Neural cell (in vitro differentiated cells): ENCODE results near the gene CNOT4. TPM values are rescaled to one million over a fixed set of nuclear protein-coding genes. Genes with fewer than 3 reads are reported as not detected.
"Not testable (repeated sequence)": the region's sequence is repeated elsewhere in the genome, so short reads cannot be mapped to it uniquely, and the experiment has no call there.

Experiments used
- H2AFZ ChIP-seq: fragments of 200-600, 300-800 bp; sonication (generic), shearing (Covaris generic); 2 replicates; pipeline ENCODE4 v1.6.0; 2014; ENCODE audit warnings: low read depth, mild to moderate bottlenecking, antibody characterized with exemption, low read length, moderate library complexity
- H3F3A ChIP-seq: fragments of 200-600 bp; shearing (Covaris generic); 2 replicates; pipeline ENCODE4 v1.6.1; 2016; ENCODE audit warnings: mild to moderate bottlenecking, moderate library complexity, mixed read lengths, antibody characterized with exemption, low read length; ENCODE audit not compliant: insufficient read depth, poor library complexity, severe bottlenecking
- H3K27ac ChIP-seq: fragments of 200-600, 300-800 bp; sonication (generic), shearing (Covaris generic); 2 replicates; pipeline ENCODE4 v1.5.1; 2014; ENCODE audit warnings: mild to moderate bottlenecking, low read length, moderate library complexity
- H3K27me3 ChIP-seq: fragments of 300-800, 200-600 bp; sonication (generic), shearing (Covaris generic); 2 replicates; pipeline ENCODE4 v1.6.0; 2014; ENCODE audit warnings: mild to moderate bottlenecking, low read depth, low read length, moderate library complexity; ENCODE audit not compliant: insufficient read depth
- H3K36me3 ChIP-seq: fragments of 300-800, 200-600 bp; sonication (generic), shearing (Covaris generic); 2 replicates; pipeline ENCODE4 v1.5.1; 2014; ENCODE audit warnings: mild to moderate bottlenecking, antibody characterized with exemption, low read length, moderate library complexity; ENCODE audit not compliant: insufficient read depth
- H3K4me2 ChIP-seq: fragments of 300-800, 200-600 bp; sonication (generic), shearing (Covaris generic); 2 replicates; pipeline ENCODE4 v1.6.0; 2014; ENCODE audit warnings: mild to moderate bottlenecking, low read length
- H3K4me3 ChIP-seq: fragments of 300-800, 200-600 bp; sonication (generic), shearing (Covaris generic); 2 replicates; pipeline ENCODE4 v1.5.1; 2014; ENCODE audit warnings: mild to moderate bottlenecking, low read length, moderate library complexity
- H3K79me2 ChIP-seq: fragments of 200-600 bp; shearing (Covaris generic); replicated peaks from 2 replicates; pipeline ENCODE4 v1.6.0; 2014; ENCODE audit warnings: mild to moderate bottlenecking, low read length, moderate library complexity; ENCODE audit not compliant: insufficient read depth
- H3K9ac ChIP-seq: fragments of 300-800, 200-600 bp; sonication (generic), shearing (Covaris generic); 2 replicates; pipeline ENCODE4 v1.6.1; 2016; ENCODE audit warnings: mild to moderate bottlenecking, low read length, mixed read lengths
- H3K9me2 ChIP-seq: fragments of 200-600 bp; shearing (Covaris generic); 2 replicates; pipeline ENCODE4 v1.6.1; 2016; ENCODE audit warnings: mild to moderate bottlenecking, low read length, mixed read lengths; ENCODE audit not compliant: insufficient read depth
- H3K9me3 ChIP-seq: fragments of 200-600, 300-800 bp; sonication (generic), shearing (Covaris generic); 2 replicates; pipeline ENCODE4 v1.6.1; 2016; ENCODE audit warnings: mild to moderate bottlenecking, mixed run types, low read length, moderate library complexity, mixed read lengths
- H4K20me1 ChIP-seq: fragments of 200-600 bp; shearing (Covaris generic); 2 replicates; pipeline ENCODE4 v1.6.1; 2016; ENCODE audit warnings: mild to moderate bottlenecking, mixed run types; ENCODE audit not compliant: insufficient read depth
- EP300 ChIP-seq: fragments of 450-650 bp; conservative IDR thresholded peaks from 2 replicates; pipeline ENCODE4 v1.6.1; 2014; ENCODE audit warnings: antibody characterized with exemption, mild to moderate bottlenecking, moderate library complexity; ENCODE audit not compliant: poor library complexity, severe bottlenecking
- EZH2 ChIP-seq: fragments of 200-600, 300-800 bp; shearing (Covaris generic), sonication (generic); IDR thresholded peaks from 2 replicates; pipeline ENCODE4 v1.6.1; 2014; ENCODE audit warnings: antibody characterized with exemption, low read length, borderline replicate concordance, mild to moderate bottlenecking; ENCODE audit not compliant: insufficient read depth, poor library complexity, severe bottlenecking
- MXI1 ChIP-seq: fragments of 450-650 bp; conservative IDR thresholded peaks from 2 replicates; pipeline ENCODE4 v1.6.1; 2014; ENCODE audit warnings: antibody characterized with exemption, mild to moderate bottlenecking; ENCODE audit not compliant: poor library complexity, severe bottlenecking
- POLR2AphosphoS5 ChIP-seq: IDR thresholded peaks from 2 replicates; pipeline ENCODE4 v1.6.1; 2012
- RAD21 ChIP-seq: fragments of 450-650 bp; conservative IDR thresholded peaks from 2 replicates; pipeline ENCODE4 v1.6.1; 2014; ENCODE audit warnings: antibody characterized with exemption, mild to moderate bottlenecking, moderate library complexity
- SMC3 ChIP-seq: fragments of 450-650 bp; conservative IDR thresholded peaks from 2 replicates; pipeline ENCODE4 v1.6.1; 2014; ENCODE audit warnings: antibody characterized with exemption, mild to moderate bottlenecking, moderate library complexity; ENCODE audit not compliant: poor library complexity
- TAF1 ChIP-seq: IDR thresholded peaks from 2 replicates; pipeline ENCODE4 v1.6.1; 2012; ENCODE audit warnings: low read depth
- polyA plus RNA-seq: library from polyadenylated mRNA; depleted of rRNA; stranded (reverse); fragments of >200 nt; gene quantifications from 2 replicates; pipeline ENCODE4 v1.2.3, GENCODE V29; 2014
- TF ChIP-seq, protein P1 (sequence below): IDR thresholded peaks from 2 replicates; pipeline ENCODE4 v1.6.1; 2012; ENCODE audit warnings: borderline replicate concordance
- TF ChIP-seq, protein P2 (sequence below): fragments of 450-650 bp; IDR thresholded peaks from 2 replicates; pipeline ENCODE4 v1.5.1; 2014; ENCODE audit warnings: antibody characterized with exemption, mild to moderate bottlenecking, moderate library complexity; ENCODE audit not compliant: poor library complexity, severe bottlenecking

CNOT4 gene
- polyA plus RNA-seq, 1 donor from 2014 or later = 6.4 TPM

DNA sequence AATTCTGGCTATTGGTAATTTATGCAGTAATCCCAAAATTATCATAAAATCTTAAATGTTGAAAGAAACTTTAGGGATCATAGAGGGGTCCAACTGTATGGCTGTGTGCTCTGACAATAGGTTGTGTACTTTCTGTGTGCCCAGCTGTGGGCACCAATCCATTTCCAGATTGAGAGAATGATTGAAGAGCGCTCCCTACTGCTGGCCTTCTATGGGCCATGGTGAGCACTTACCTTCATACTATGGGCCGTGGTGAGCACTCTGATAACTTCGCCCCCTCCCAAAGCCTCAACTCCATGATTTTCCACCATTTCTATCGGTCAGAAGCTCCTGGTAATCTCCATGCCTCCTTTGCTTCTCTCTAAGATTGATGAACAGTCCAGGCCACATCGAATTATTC lies 157.6 kb downstream of the CNOT4 start:
- Histone ChIP-seq H3K4me3 (no peak overlapping the region), H3K9ac (no peak overlapping the region), H3K36me3 (no peaks in the 10 kb centered on the region), H3F3A (no peaks in the 10 kb centered on the region), H3K4me2 (no peak overlapping the region), H4K20me1 (no peaks in the 10 kb centered on the region), H3K27me3 (no peaks in the 10 kb centered on the region), H3K79me2 (no peaks in the 10 kb centered on the region), H3K27ac (no peak overlapping the region), H3K9me2 (no peaks in the 10 kb centered on the region), H2AFZ (no peak overlapping the region), H3K9me3 (no peaks in the 10 kb centered on the region)
- TF ChIP-seq TAF1 (no peak), EZH2 (no peak), EP300 (no peak), POLR2AphosphoS5 (no peak), RAD21 (no peak)
- TF ChIP-seq, protein P1, sequence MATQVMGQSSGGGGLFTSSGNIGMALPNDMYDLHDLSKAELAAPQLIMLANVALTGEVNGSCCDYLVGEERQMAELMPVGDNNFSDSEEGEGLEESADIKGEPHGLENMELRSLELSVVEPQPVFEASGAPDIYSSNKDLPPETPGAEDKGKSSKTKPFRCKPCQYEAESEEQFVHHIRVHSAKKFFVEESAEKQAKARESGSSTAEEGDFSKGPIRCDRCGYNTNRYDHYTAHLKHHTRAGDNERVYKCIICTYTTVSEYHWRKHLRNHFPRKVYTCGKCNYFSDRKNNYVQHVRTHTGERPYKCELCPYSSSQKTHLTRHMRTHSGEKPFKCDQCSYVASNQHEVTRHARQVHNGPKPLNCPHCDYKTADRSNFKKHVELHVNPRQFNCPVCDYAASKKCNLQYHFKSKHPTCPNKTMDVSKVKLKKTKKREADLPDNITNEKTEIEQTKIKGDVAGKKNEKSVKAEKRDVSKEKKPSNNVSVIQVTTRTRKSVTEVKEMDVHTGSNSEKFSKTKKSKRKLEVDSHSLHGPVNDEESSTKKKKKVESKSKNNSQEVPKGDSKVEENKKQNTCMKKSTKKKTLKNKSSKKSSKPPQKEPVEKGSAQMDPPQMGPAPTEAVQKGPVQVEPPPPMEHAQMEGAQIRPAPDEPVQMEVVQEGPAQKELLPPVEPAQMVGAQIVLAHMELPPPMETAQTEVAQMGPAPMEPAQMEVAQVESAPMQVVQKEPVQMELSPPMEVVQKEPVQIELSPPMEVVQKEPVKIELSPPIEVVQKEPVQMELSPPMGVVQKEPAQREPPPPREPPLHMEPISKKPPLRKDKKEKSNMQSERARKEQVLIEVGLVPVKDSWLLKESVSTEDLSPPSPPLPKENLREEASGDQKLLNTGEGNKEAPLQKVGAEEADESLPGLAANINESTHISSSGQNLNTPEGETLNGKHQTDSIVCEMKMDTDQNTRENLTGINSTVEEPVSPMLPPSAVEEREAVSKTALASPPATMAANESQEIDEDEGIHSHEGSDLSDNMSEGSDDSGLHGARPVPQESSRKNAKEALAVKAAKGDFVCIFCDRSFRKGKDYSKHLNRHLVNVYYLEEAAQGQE = no peak
- TF ChIP-seq, protein P2, sequence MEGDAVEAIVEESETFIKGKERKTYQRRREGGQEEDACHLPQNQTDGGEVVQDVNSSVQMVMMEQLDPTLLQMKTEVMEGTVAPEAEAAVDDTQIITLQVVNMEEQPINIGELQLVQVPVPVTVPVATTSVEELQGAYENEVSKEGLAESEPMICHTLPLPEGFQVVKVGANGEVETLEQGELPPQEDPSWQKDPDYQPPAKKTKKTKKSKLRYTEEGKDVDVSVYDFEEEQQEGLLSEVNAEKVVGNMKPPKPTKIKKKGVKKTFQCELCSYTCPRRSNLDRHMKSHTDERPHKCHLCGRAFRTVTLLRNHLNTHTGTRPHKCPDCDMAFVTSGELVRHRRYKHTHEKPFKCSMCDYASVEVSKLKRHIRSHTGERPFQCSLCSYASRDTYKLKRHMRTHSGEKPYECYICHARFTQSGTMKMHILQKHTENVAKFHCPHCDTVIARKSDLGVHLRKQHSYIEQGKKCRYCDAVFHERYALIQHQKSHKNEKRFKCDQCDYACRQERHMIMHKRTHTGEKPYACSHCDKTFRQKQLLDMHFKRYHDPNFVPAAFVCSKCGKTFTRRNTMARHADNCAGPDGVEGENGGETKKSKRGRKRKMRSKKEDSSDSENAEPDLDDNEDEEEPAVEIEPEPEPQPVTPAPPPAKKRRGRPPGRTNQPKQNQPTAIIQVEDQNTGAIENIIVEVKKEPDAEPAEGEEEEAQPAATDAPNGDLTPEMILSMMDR = no peak

DNA sequence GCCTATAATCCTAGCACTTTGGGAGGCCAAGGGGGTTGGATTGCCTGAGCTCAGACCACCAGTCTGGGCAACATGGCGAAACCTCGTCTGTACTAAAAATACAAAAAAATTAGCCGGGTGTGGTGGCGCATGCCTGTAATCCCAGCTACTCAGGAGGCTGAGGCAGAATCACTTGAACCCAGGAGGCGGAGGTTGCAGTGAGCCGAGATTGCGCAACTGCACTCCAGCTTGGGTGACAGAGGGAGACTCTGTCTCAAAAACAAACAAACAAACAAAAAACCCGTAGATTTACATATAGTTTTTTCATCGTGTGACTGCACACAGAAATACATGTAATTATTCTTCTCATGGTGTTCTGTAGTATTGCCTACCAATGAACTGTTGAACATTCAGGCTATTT lies 158.8 kb downstream of the CNOT4 start:
- not testable (repeated sequence) for H3K9me3 ChIP-seq, H3K9ac ChIP-seq, H3K4me3 ChIP-seq, H3K36me3 ChIP-seq, H4K20me1 ChIP-seq, H3F3A ChIP-seq, H3K27me3 ChIP-seq, H3K4me2 ChIP-seq, H3K79me2 ChIP-seq, H3K9me2 ChIP-seq, H2AFZ ChIP-seq, H3K27ac ChIP-seq

DNA sequence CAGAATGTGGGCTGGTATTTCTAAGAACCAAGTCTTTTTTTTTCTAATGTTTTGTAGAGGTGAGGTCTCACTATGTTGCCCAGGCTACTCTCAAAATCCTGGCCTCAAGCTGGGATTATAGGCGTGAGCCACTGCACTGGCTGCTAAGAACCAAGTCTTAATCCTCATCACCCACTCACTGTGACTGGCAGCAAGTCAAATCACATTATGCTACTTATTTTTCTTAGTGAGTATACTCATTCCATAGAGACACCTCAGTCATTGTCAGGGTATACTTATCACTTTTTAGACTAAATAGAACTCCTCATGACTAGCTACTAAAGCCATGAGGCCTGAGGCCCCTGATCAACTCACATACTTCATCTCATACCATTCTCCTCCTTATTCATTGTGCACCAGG lies 160.2 kb downstream of the CNOT4 start:
- H3F3A ChIP-seq = no peaks in the 10 kb centered on the region

More for the DNA sequence above, 160.2 kb downstream of the CNOT4 start:
- no peak overlapping the region for H3K4me3 ChIP-seq
- no peak overlapping the region for H2AFZ ChIP-seq
- H3K9me3 ChIP-seq = no peaks in the 10 kb centered on the region
- H3K27me3 ChIP-seq = no peaks in the 10 kb centered on the region
- H3K79me2 ChIP-seq = no peaks in the 10 kb centered on the region
- no peaks in the 10 kb centered on the region for H3K36me3 ChIP-seq
- TF ChIP-seq EZH2 (no peak), MXI1 (no peak), TAF1 (no peak), RAD21 (no peak), SMC3 (no peak)
- TF ChIP-seq, protein P2 = no peak
- TF ChIP-seq, protein P1 = no peak
- H4K20me1 ChIP-seq = no peaks in the 10 kb centered on the region
- no peak overlapping the region for H3K9ac ChIP-seq
- H3K9me2 ChIP-seq = no peaks in the 10 kb centered on the region
- H3K4me2 ChIP-seq = no peak overlapping the region
- no peak overlapping the region for H3K27ac ChIP-seq
